Spleen (tissue), 11 donors: ENCODE data around the gene FKRP. TPM values are rescaled to one million over a fixed set of nuclear protein-coding genes. Genes with fewer than 3 reads are reported as not detected.

Experiments used
- DNase-seq: peaks from one replicate; pipeline ENCODE4 v3.0.0-alpha.2; 2020
- H3K27ac ChIP-seq, 8 donors: fragments of 200-600 bp; sonication (generic) in 7 of 8; 1 replicate in 4 of 8; 2 replicates in 4 of 8; pipeline versions ENCODE4 v1.5.0 to v1.8.0; 2016 to 2021; ENCODE audit warnings: inconsistent platforms in 4 of 8, mild to moderate bottlenecking in 4 of 8, moderate library complexity in 1 of 8
- H3K27me3 ChIP-seq, 7 donors: fragments of 200-600 bp; sonication (generic) in 6 of 7; replicated peaks in 1 of 7; 1 replicate in 4 of 7; 2 replicates in 3 of 7; pipeline versions ENCODE4 v1.5.0 to v1.8.0; 2016 to 2021; ENCODE audit warnings: inconsistent platforms in 3 of 7, mild to moderate bottlenecking in 1 of 7
- H3K36me3 ChIP-seq, 6 donors: fragments of 200-600 bp; sonication (generic) in 5 of 6; 1 replicate in 4 of 6; 2 replicates in 2 of 6; pipeline versions ENCODE4 v1.5.0 to v1.8.0; 2016 to 2021; ENCODE audit warnings: inconsistent platforms in 2 of 6
- H3K4me1 ChIP-seq, 6 donors: fragments of 200-600 bp; sonication (generic) in 5 of 6; 1 replicate in 3 of 6; 2 replicates in 3 of 6; pipeline versions ENCODE4 v1.5.0 to v1.8.0; 2016 to 2021; ENCODE audit warnings: inconsistent platforms in 3 of 6
- H3K4me3 ChIP-seq, 8 donors: fragments of 200-600 bp; sonication (generic) in 7 of 8; 1 replicate in 4 of 8; 2 replicates in 4 of 8; pipeline versions ENCODE4 v1.5.0 to v1.8.0; 2016 to 2021; ENCODE audit warnings: inconsistent platforms in 4 of 8, mild to moderate bottlenecking in 4 of 8, moderate library complexity in 2 of 8
- H3K9me3 ChIP-seq, 8 donors: fragments of 200-600 bp; sonication (generic) in 7 of 8; 1 replicate in 4 of 8; 2 replicates in 4 of 8; pipeline versions ENCODE4 v1.5.0 to v1.8.0; 2016 to 2021; ENCODE audit warnings: inconsistent platforms in 4 of 8
- POLR2A ChIP-seq, 3 donors: fragments of 450-650 bp; IDR thresholded peaks; one replicate each; pipeline ENCODE4 v1.5.1; 2017; ENCODE audit warnings: antibody characterized with exemption in 3 of 3, mild to moderate bottlenecking in 1 of 3
- POLR2AphosphoS5 ChIP-seq, 3 donors: sonication (generic); formaldehyde crosslinking; IDR thresholded peaks; one replicate each; pipeline ENCODE4 v1.5.1; 2017; ENCODE audit warnings: antibody characterized with exemption in 3 of 3
- WGBS, 5 donors: extraction: QIAGEN DNeasy Blood & Tissue Kit in 3 of 5; methylation state at CpG; one replicate each; pipeline versions ENCODE4 v1.1.5 to v1.1.7; 2013 to 2018; 5-methylcytosine and 5-hydroxymethylcytosine counted together
- intact Hi-C: fragments of 100-400 bp; cut with DNase I; formaldehyde crosslinking; loops from one replicate; pipeline ENCODE4 v1.15.0; 2023; ENCODE audit warnings: low total_unique reads
- polyA plus RNA-seq, 3 donors: library from polyadenylated mRNA; stranded (reverse); fragments of 200-250 nt; gene quantifications; one replicate each; pipeline ENCODE4 v1.2.1, GENCODE V29; 2013
- total RNA-seq, 7 donors: library from RNA; depleted of rRNA in 3 of 7; stranded (reverse); fragments of >200 nt in 3 of 7; fragmentation: NEBNext Ultra II Directional in 4 of 7; extraction: Animal tissue kit (Norgen Biotek cat#: 25700) in 4 of 7; gene quantifications; one replicate each; pipeline versions ENCODE4 v1.1.0 to v1.2.1, GENCODE V29; 2016 to 2021
- TF ChIP-seq, protein P1 (sequence below), 11 experiments: fragments of 200-600 bp in 7 of 11; fragments of 450-650 bp in 4 of 11; sonication (generic) in 4 of 11; IDR thresholded peaks in 8 of 11; conservative IDR thresholded peaks in 3 of 11; 1 replicate in 7 of 11; 2 replicates in 4 of 11; pipeline versions ENCODE4 v1.4.0 to v1.8.0; 2016 to 2021; ENCODE audit warnings: antibody characterized with exemption in 11 of 11, inconsistent platforms in 4 of 11, mild to moderate bottlenecking in 1 of 11
- donor health status: healthy with polysubstance abuse.
- donor health status: DM: no; HTN: no; CAD: no; lungs with moderate emphysema.
- donor health status: DM: no; HTN: no; CAD: no.
- donor health status: Bipolar disorder and iron deficiency.
- donor health status: healthy.
- donor health status: DM: no; HTN: no; CAD: no.
- donor health status: DM: yes; HTN: yes; CAD: no.

Gene FKRP
- total and polyA plus RNA-seq, 10 donors, result 5.3 to 24.8 (median 18.8) TPM

DNA sequence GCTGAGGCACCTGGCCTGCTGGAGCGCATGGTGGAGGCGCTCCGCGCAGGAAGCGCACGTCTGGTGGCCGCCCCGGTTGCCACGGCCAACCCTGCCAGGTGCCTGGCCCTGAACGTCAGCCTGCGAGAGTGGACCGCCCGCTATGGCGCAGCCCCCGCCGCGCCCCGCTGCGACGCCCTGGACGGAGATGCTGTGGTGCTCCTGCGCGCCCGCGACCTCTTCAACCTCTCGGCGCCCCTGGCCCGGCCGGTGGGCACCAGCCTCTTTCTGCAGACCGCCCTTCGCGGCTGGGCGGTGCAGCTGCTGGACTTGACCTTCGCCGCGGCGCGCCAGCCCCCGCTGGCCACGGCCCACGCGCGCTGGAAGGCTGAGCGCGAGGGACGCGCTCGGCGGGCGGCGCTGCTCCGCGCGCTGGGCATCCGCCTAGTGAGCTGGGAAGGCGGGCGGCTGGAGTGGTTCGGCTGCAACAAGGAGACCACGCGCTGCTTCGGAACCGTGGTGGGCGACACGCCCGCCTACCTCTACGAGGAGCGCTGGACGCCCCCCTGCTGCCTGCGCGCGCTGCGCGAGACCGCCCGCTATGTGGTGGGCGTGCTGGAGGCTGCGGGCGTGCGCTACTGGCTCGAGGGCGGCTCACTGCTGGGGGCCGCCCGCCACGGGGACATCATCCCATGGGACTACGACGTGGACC is 10.1 kb downstream of the FKRP start:
- Histone ChIP-seq H3K27me3 (no peaks in the 10 kb centered on the region), H3K27ac (peak overlapping the region in 6 of 8 donors; percentile 70 to 79 (median 74)), H3K9me3 (no peaks in the 10 kb centered on the region), H3K4me1 (peaks cover 20 to 47% (median 38%) of the 10 kb centered on the region in 6 donors), H3K36me3 (peaks cover 0 to 48% (median 10%) of the 10 kb centered on the region in 6 donors), H3K4me3 (no peak overlapping the region)
- intact Hi-C loops, result loop anchor here (2.0 kb wide), 1 partner anchor 85 kb away; no protein-coding TSS in a partner anchor
- TF ChIP-seq POLR2A (IDR thresholded peaks at IDR 0.05) (no peak), POLR2AphosphoS5 (IDR thresholded peaks at IDR 0.05) (no peak)
- TF ChIP-seq, protein P1, sequence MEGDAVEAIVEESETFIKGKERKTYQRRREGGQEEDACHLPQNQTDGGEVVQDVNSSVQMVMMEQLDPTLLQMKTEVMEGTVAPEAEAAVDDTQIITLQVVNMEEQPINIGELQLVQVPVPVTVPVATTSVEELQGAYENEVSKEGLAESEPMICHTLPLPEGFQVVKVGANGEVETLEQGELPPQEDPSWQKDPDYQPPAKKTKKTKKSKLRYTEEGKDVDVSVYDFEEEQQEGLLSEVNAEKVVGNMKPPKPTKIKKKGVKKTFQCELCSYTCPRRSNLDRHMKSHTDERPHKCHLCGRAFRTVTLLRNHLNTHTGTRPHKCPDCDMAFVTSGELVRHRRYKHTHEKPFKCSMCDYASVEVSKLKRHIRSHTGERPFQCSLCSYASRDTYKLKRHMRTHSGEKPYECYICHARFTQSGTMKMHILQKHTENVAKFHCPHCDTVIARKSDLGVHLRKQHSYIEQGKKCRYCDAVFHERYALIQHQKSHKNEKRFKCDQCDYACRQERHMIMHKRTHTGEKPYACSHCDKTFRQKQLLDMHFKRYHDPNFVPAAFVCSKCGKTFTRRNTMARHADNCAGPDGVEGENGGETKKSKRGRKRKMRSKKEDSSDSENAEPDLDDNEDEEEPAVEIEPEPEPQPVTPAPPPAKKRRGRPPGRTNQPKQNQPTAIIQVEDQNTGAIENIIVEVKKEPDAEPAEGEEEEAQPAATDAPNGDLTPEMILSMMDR (IDR thresholded peaks at IDR 0.05 in 8 of 11, conservative IDR thresholded peaks at IDR 0.05 in 3 of 11), result no peak
- no peak for DNase-seq
- 91 to 95% (median 93%) methylated on average over 70 to 86 of the region's 86 CpGs for WGBS, 5 donors

DNA sequence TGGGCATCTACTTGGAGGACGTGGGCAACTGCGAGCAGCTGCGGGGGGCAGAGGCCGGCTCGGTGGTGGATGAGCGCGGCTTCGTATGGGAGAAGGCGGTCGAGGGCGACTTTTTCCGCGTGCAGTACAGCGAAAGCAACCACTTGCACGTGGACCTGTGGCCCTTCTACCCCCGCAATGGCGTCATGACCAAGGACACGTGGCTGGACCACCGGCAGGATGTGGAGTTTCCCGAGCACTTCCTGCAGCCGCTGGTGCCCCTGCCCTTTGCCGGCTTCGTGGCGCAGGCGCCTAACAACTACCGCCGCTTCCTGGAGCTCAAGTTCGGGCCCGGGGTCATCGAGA is 10.7 kb downstream of the FKRP start:
- no peaks in the 10 kb centered on the region for H3K27me3 ChIP-seq
- intact Hi-C loops, result loop anchor here (2.0 kb wide), 1 partner anchor 84 kb away; no protein-coding TSS in a partner anchor
- 50 to 71% (median 68%) methylated on average over 30 of the region's 30 CpGs for WGBS, 5 donors
- no peaks in the 10 kb centered on the region for H3K9me3 ChIP-seq
- TF ChIP-seq POLR2AphosphoS5 (IDR thresholded peaks at IDR 0.05) (peak; percentile 56 to 65 (median 60)), POLR2A (IDR thresholded peaks at IDR 0.05) (no peak)
- TF ChIP-seq, protein P1 (IDR thresholded peaks at IDR 0.05 in 8 of 11, conservative IDR thresholded peaks at IDR 0.05 in 3 of 11), result no peak
- H3K4me3 ChIP-seq, result no peak overlapping the region
- H3K27ac ChIP-seq, result peak overlapping the region in 2 of 8 donors; percentile 14 to 79
- H3K36me3 ChIP-seq, result peaks cover 0 to 47% (median 10%) of the 10 kb centered on the region in 6 donors
- peaks cover 20 to 47% (median 38%) of the 10 kb centered on the region in 6 donors for H3K4me1 ChIP-seq
- no peak for DNase-seq

GRCh38 chr19:46759206-46759605 is 13.3 kb downstream of the FKRP start:
- H3K4me1 ChIP-seq, result peaks cover 20 to 38% (median 31%) of the 10 kb centered on the region in 6 donors
- intact Hi-C loops, result no loop called here
- no peak for DNase-seq
- TF ChIP-seq POLR2A (IDR thresholded peaks at IDR 0.05) (no peak), POLR2AphosphoS5 (IDR thresholded peaks at IDR 0.05) (no peak)
- TF ChIP-seq, protein P1 (IDR thresholded peaks at IDR 0.05 in 8 of 11, conservative IDR thresholded peaks at IDR 0.05 in 3 of 11), result no peak
- H3K27me3 ChIP-seq, result no peaks in the 10 kb centered on the region
- no peak overlapping the region for H3K4me3 ChIP-seq
- no peaks in the 10 kb centered on the region for H3K9me3 ChIP-seq
- peak overlapping the region in 1 of 8 donors; percentile 33 for H3K27ac ChIP-seq
- 62 to 82% (median 73%) methylated on average over 6 of the region's 6 CpGs for WGBS, 5 donors
- peaks cover 0 to 33% (median 10%) of the 10 kb centered on the region in 6 donors for H3K36me3 ChIP-seq

DNA sequence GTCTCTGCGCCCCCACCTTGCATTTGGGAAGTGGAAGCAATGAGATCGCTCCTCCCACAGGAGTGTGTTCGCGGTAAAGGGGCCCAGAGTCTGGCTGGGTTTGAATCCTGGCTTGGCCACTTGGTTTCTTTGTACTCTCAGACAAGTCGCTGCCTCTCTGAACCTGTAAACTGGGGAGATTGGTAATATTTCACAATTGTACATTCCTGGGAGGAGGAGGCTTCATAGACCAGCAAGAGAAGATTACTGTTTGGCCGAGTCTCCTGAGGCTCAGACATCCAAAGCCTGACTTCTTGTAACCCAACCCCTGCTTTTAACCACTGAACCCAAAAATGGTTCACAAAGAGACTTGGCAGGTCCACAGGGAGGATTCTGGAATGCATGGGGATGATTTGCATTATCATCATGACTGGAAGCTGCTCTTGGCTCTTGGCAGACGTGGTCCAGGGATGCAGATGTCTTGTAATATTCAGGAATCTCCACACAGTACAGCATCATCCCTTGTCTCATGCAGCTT is 14.0 kb downstream of the FKRP start:
- DNase-seq, result no peak
- no peaks in the 10 kb centered on the region for H3K27me3 ChIP-seq
- no peak overlapping the region for H3K27ac ChIP-seq
- H3K36me3 ChIP-seq, result peaks cover 0 to 33% (median 10%) of the 10 kb centered on the region in 6 donors
- H3K9me3 ChIP-seq, result no peaks in the 10 kb centered on the region
- H3K4me1 ChIP-seq, result peaks cover 19 to 34% (median 26%) of the 10 kb centered on the region in 6 donors
- H3K4me3 ChIP-seq, result no peak overlapping the region
- intact Hi-C loops, result no loop called here
- TF ChIP-seq POLR2A (IDR thresholded peaks at IDR 0.05) (no peak), POLR2AphosphoS5 (IDR thresholded peaks at IDR 0.05) (no peak)
- TF ChIP-seq, protein P1 (IDR thresholded peaks at IDR 0.05 in 8 of 11, conservative IDR thresholded peaks at IDR 0.05 in 3 of 11), result no peak
- WGBS, 5 donors, result 72 to 88% (median 83%) methylated on average over 7 of the region's 7 CpGs
